AG09319 (cell line): ENCODE results near the gene ZNF91.

Source experiments
- DNase-seq: peaks from one replicate; pipeline ENCODE4 v3.0.0-alpha.2; 2010; ENCODE audit warnings: low read depth; ENCODE audit errors: extremely low read depth
- CTCF ChIP-seq: IDR thresholded peaks from 2 replicates; pipeline ENCODE4 v1.5.1; 2011; ENCODE audit warnings: low read depth, mild to moderate bottlenecking, inconsistent platforms, low read length, moderate library complexity

Gene ZNF91

DNA sequence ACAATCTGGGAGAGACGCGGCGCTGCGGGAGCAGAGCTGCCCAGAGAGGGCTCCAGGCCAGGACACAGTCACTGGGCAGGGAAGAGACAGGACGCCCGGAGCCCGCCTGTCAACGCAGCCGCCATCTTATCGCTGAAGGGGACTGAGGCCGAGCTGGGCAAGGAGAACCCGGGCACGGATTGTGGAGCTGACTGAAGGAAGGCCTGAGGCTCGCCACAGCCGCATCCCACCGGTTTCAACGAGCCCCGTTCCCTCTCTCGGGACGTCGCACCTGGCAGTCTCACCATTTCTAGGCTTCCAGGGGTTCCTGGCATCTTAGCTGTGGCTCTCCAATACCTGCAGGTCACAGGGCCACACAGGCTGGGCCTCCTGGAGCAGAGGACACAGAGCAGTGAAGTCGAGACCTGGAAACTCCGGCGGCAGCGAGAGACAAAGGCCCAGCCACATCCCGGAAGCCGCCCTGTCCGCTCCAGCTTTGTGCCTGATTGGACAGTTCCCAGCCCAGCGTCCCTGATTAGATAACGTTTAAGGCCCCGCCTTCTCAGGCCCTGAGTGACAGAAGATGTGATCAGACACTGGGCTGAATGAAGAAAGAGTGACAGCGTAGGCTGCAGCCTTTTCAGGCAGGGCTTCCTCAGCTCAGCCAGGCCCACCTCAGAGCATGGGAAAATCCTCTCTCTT is at the start of gene ZNF91:
Gene ZNF91 (minus strand): TSS at position 431 of the 681 bp plus-strand sequence. CDS start 117 bp downstream, at position 314.
- no peak for TF ChIP-seq CTCF
- peak; percentile 90 for DNase-seq

DNA sequence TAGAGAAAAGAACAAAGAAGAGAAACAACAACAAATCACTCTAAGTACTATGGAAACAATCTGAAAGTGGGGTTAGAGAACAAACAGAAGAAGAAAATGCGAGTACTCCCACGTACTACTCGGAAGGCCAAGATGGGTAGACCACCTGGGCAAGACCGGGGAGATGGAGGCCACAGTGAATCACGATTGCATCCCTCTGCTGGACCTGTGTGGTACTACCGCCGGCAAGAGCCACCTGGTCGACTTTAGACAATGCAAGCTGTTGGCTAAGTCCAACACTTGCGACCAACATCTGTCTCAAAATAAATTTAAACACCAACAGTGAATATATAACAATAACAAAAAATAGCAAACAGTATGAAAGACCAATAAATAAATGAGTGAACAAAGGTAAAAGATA is 45.5 kb upstream of the ZNF91 start:
- no peak; the same call in 1 of the 2 replicates for TF ChIP-seq CTCF
- DNase-seq: no peak

- DNase-seq: no peak
- no peak for TF ChIP-seq CTCF
Observed at GRCh38 chr19:23440207-23440606, 44.9 kb upstream of the ZNF91 start.

GRCh38 chr19:23439623-23440022 is 44.4 kb upstream of the ZNF91 start:
- DNase-seq: no peak
- TF ChIP-seq CTCF: no peak; the same call in 1 of the 2 replicates

DNA sequence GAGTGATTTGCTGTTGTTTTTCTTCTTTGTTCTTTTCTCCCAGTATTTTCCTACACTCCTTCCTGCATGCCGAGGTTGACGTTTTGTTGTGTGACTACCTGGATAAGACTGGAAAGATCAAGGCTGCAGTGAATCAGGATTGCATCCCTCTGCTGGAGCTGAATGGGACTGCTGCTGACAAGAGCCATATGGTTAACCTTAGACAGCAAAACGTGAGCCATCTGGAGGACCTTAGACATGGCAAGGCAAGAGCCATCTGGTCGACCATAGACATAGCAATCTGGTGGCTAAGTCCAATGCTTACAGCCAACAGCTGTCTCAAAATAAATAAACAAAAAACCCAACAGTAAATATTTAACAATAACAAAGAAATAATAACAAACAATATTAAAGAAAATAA is 42.6 kb upstream of the ZNF91 start:
- no peak for TF ChIP-seq CTCF
- no peak for DNase-seq

DNA sequence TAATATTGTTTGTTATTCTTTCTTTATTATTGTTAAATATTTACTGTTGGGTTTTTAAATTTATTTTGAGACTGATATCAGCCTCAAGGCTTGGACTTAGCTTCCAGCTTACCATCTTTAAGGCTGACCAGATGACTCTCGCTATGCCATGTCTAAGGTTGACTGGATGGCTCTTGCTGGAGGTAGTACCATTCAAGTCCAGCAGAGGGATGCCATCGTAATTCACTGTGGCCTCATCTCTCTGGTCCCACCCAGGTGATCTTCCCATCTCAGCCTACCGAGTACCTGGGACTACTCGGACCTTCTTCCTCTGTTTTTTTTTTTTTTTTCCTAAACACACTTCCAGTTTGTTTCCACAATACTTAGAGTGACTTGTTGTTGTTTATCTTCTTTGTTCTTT is 41.7 kb upstream of the ZNF91 start:
- DNase-seq: no peak
- TF ChIP-seq CTCF: no peak

- TF ChIP-seq CTCF: no peak
- no peak for DNase-seq
Observed at GRCh38 chr19:23436318-23436717, 41.0 kb upstream of the ZNF91 start.
